Loucy (cell line): ENCODE data around the gene C20orf173.

Source experiments
- H2AFZ ChIP-seq: fragments of 200-600 bp; sonication (generic); 2 replicates; pipeline ENCODE4 v1.6.0; 2016; ENCODE audit warnings: antibody characterized with exemption, mild to moderate bottlenecking, low read length, moderate library complexity
- H3F3A ChIP-seq: fragments of 200-600 bp; 2 replicates; pipeline ENCODE4 v1.6.0; 2016; ENCODE audit warnings: antibody characterized with exemption, low read depth, mild to moderate bottlenecking
- H3K27me3 ChIP-seq: fragments of 200-600 bp; sonication (generic); 2 replicates; pipeline ENCODE4 v1.6.1; 2014; ENCODE audit warnings: low read length, mild to moderate bottlenecking; ENCODE audit not compliant: insufficient read depth, poor library complexity, severe bottlenecking
- H3K36me3 ChIP-seq: fragments of 200-600 bp; sonication (generic); 2 replicates; pipeline ENCODE4 v1.6.1; 2016; ENCODE audit warnings: low read length; ENCODE audit not compliant: insufficient read depth
- H3K4me1 ChIP-seq: fragments of 200-600 bp; sonication (generic); 2 replicates; pipeline ENCODE4 v1.5.1; 2014; ENCODE audit warnings: low read length, mild to moderate bottlenecking; ENCODE audit not compliant: insufficient read depth, poor library complexity, severe bottlenecking
- H3K4me2 ChIP-seq: fragments of 200-600 bp; sonication (generic); 2 replicates; pipeline ENCODE4 v1.6.0; 2014; ENCODE audit warnings: antibody characterized with exemption, low read length, low read depth, mild to moderate bottlenecking; ENCODE audit not compliant: poor library complexity, severe bottlenecking
- H3K4me3 ChIP-seq: fragments of 200-600 bp; sonication (generic); 2 replicates; pipeline ENCODE4 v1.5.1; 2014; ENCODE audit warnings: low read length, mild to moderate bottlenecking, mixed read lengths; ENCODE audit not compliant: poor library complexity, severe bottlenecking
- H3K79me2 ChIP-seq: fragments of 200-600 bp; sonication (generic); 2 replicates; pipeline ENCODE4 v1.6.1; 2014; ENCODE audit warnings: low read length; ENCODE audit not compliant: insufficient read depth
- H3K9ac ChIP-seq: fragments of 200-600 bp; sonication (generic); 2 replicates; pipeline ENCODE4 v1.6.0; 2014; ENCODE audit warnings: mild to moderate bottlenecking, low read depth, low read length, moderate library complexity; ENCODE audit not compliant: poor library complexity, severe bottlenecking
- H3K9me2 ChIP-seq: fragments of 200-600 bp; sonication (generic); replicated peaks from 2 replicates; pipeline ENCODE4 v1.6.1; 2016; ENCODE audit warnings: low read depth, low read length, mixed read lengths
- H3K9me3 ChIP-seq: fragments of 200-600 bp; sonication (generic); 2 replicates; pipeline ENCODE4 v1.6.1; 2014; ENCODE audit warnings: mild to moderate bottlenecking, antibody characterized with exemption, low read length, low read depth; ENCODE audit not compliant: insufficient read depth
- H4K20me1 ChIP-seq: fragments of 200-600 bp; sonication (generic); 2 replicates; pipeline ENCODE4 v1.6.0; 2014; ENCODE audit warnings: antibody characterized with exemption, low read length, mild to moderate bottlenecking; ENCODE audit not compliant: insufficient read depth, poor library complexity, severe bottlenecking
- CTCF ChIP-seq: fragments of 200-600 bp; sonication (generic); conservative IDR thresholded peaks from 2 replicates; pipeline ENCODE4 v1.5.1; 2014; ENCODE audit warnings: mild to moderate bottlenecking, antibody characterized with exemption, low read length
- EZH2phosphoT487 ChIP-seq: fragments of 200-600 bp; IDR thresholded peaks from 2 replicates; pipeline ENCODE4 v1.6.1; 2018; ENCODE audit warnings: antibody characterized with exemption, mild to moderate bottlenecking, moderate library complexity, borderline replicate concordance

The C20orf173 gene

GRCh38 chr20:35539756-35540212 is 10.3 kb upstream of the C20orf173 start:
- H3K4me2 ChIP-seq = no peak overlapping the region
- no peak overlapping the region for H2AFZ ChIP-seq

GRCh38 chr20:35527122-35527769 is 2.2 kb downstream of the C20orf173 start:
- Histone ChIP-seq H3K9me3 (no peaks in the 10 kb centered on the region), H3K4me3 (no peak overlapping the region), H2AFZ (no peak overlapping the region), H3K4me2 (no peak overlapping the region), H3K79me2 (no peaks in the 10 kb centered on the region), H3K9me2 (no peaks in the 10 kb centered on the region), H3K36me3 (no peaks in the 10 kb centered on the region), H3F3A (no peaks in the 10 kb centered on the region), H4K20me1 (no peaks in the 10 kb centered on the region), H3K27me3 (no peaks in the 10 kb centered on the region), H3K9ac (no peak overlapping the region), H3K4me1 (no peaks in the 10 kb centered on the region)
- TF ChIP-seq EZH2phosphoT487 = no peak
- no peak for TF ChIP-seq CTCF

More at GRCh38 chr20:35539756-35540212, 10.3 kb upstream of the C20orf173 start:
- H3F3A ChIP-seq = no peaks in the 10 kb centered on the region
- peaks cover 9% of the 10 kb centered on the region; the same call in 1 of the 2 replicates for H3K79me2 ChIP-seq
- H3K9ac ChIP-seq = no peak overlapping the region
- H3K9me2 ChIP-seq = no peaks in the 10 kb centered on the region
- peaks cover 18% of the 10 kb centered on the region for H3K4me1 ChIP-seq
- H3K9me3 ChIP-seq = no peaks in the 10 kb centered on the region
- no peaks in the 10 kb centered on the region for H3K36me3 ChIP-seq
- H4K20me1 ChIP-seq = no peaks in the 10 kb centered on the region
- no peak overlapping the region for H3K4me3 ChIP-seq
- no peaks in the 10 kb centered on the region for H3K27me3 ChIP-seq
- no peak for TF ChIP-seq EZH2phosphoT487
- TF ChIP-seq CTCF = no peak

GRCh38 chr20:35525639-35526038 is 3.8 kb downstream of the C20orf173 start:
- Histone ChIP-seq H4K20me1 (no peaks in the 10 kb centered on the region), H3K9me3 (no peaks in the 10 kb centered on the region), H2AFZ (no peak overlapping the region), H3K36me3 (no peaks in the 10 kb centered on the region), H3K27me3 (no peaks in the 10 kb centered on the region), H3K4me1 (no peaks in the 10 kb centered on the region), H3K9ac (no peak overlapping the region), H3K9me2 (no peaks in the 10 kb centered on the region), H3K4me3 (no peak overlapping the region), H3K79me2 (no peaks in the 10 kb centered on the region), H3F3A (no peaks in the 10 kb centered on the region), H3K4me2 (no peak overlapping the region)
- TF ChIP-seq CTCF (no peak), EZH2phosphoT487 (no peak)
